ENCODE measurements around the gene C1QTNF6. TPM values are rescaled to one million over a fixed set of nuclear protein-coding genes. Genes with fewer than 3 reads are reported as not detected.

Gene C1QTNF6
- total and polyA plus RNA-seq, 2 of the 8 experiments (the other 6 are each of a cell fraction or from before 2014, with no cell fraction given), result 3.1 to 6.5 TPM

GRCh38 chr22:37148031-37148651 lies 39.9 kb downstream of the C1QTNF6 start:
- Histone ChIP-seq H3K4me2 (ENCODE audit: insufficient read depth in 1 of 2, low read depth in 2 of 2, low read length in 2 of 2) (no peak overlapping the region), H3K27me3 (replicated peaks in 1 of 4; ENCODE audit: control insufficient read depth in 3 of 4, extremely low read depth in 1 of 4, insufficient read depth in 3 of 4, low read length in 3 of 4) (no peaks in the 10 kb centered on the region), H2AK5ac (ENCODE audit: low read depth, low read length) (no peak overlapping the region), H2AFZ (ENCODE audit: low read length) (no peak overlapping the region), H3K27ac (ENCODE audit: low read depth, low read length) (no peak overlapping the region), H2BK120ac (replicated peaks; ENCODE audit: low read depth, low read length) (no peak overlapping the region), H3K79me2 (ENCODE audit: control insufficient read depth in 1 of 2, insufficient read depth in 2 of 2, low read length in 2 of 2) (no peaks in the 10 kb centered on the region), H3K4me3 (ENCODE audit: extremely low read depth in 1 of 4, insufficient read depth in 2 of 4, low read depth in 3 of 4, low read length in 4 of 4) (no peak overlapping the region), H2BK12ac (ENCODE audit: low read depth, low read length) (0 out of 2 replicates have a peak overlapping the region, but pooled peaks have one; percentile 10), H2BK5ac (ENCODE audit: low read depth, low read length) (no peak overlapping the region), H3K23me2 (ENCODE audit: low read depth, low read length) (no peaks in the 10 kb centered on the region), H3K9ac (replicated peaks in 1 of 4; ENCODE audit: extremely low read depth in 1 of 4, low read depth in 3 of 4, low read length in 3 of 4) (no peak overlapping the region), H4K5ac (ENCODE audit: insufficient read length, low read depth, low read length) (no peak overlapping the region), H2BK20ac (ENCODE audit: low read length) (no peak overlapping the region), H3K36me3 (ENCODE audit: control insufficient read depth in 2 of 4, insufficient read depth in 4 of 4, low read length in 3 of 4) (no peaks in the 10 kb centered on the region), H3K14ac (ENCODE audit: insufficient read length) (no peak overlapping the region), H4K20me1 (replicated peaks in 1 of 2; ENCODE audit: control insufficient read depth in 1 of 2, insufficient read depth in 2 of 2, low read length in 2 of 2) (no peaks in the 10 kb centered on the region), H3K79me1 (ENCODE audit: low read depth, low read length) (no peaks in the 10 kb centered on the region), H3K9me3 (ENCODE audit: insufficient read depth in 2 of 2, low read depth in 1 of 2, low read length in 1 of 2) (no peaks in the 10 kb centered on the region), H4K91ac (replicated peaks; ENCODE audit: insufficient read length, low read length) (no peak overlapping the region), H3K4ac (replicated peaks; ENCODE audit: insufficient read length, low read depth, low read length) (no peak overlapping the region), H3K18ac (ENCODE audit: extremely low read depth, low read length) (no peak overlapping the region), H4K8ac (ENCODE audit: extremely low read depth, insufficient read depth, low read length) (no peak overlapping the region; the same call in 1 of the 2 replicates), H3K4me1 (replicated peaks in 1 of 4; ENCODE audit: control insufficient read depth in 3 of 4, insufficient read depth in 4 of 4, low read length in 3 of 4) (peaks cover 0 to 11% (median 2%) of the 10 kb centered on the region in 4 experiments; a peak in 5 of 7 replicates), H2BK15ac (ENCODE audit: low read length) (no peak overlapping the region), H3K23ac (ENCODE audit: insufficient read length) (no peak overlapping the region), H3K56ac (replicated peaks; ENCODE audit: insufficient read length, low read depth, low read length) (no peak overlapping the region)
- ChIA-PET POLR2A (ENCODE audit: partially characterized antibody) (interaction anchor here (0.8 to 0.9 kb wide), 2 partner anchors 58 to 96 kb away, joined by 3 read pairs; partner anchors contain the start of gene KCTD17), CTCF (ENCODE audit: partially characterized antibody) (interaction anchor here (0.7 to 2.8 kb wide), 17 partner anchors 8 to 280 kb away, joined by 3 to 15 read pairs (median 3); no protein-coding TSS in a partner anchor)
- DNase-seq (ENCODE audit: low read depth in 1 of 2, low spot score in 2 of 2) (no peak), FAIRE-seq (no peak)
- 71% methylated on average over 16 of the region's 17 CpGs; no CpG with 5 or more reads in 1 of the 2 experiments for WGBS, 2 experiments (ENCODE audit: extremely low coverage in 1 of 2, insufficient coverage in 1 of 2, insufficient read length in 1 of 2, insufficient replicate concordance in 2 of 2, low coverage in 1 of 2, low lambda C conversion rate in 2 of 2, missing lambda C conversion rate in 1 of 2)
- TF ChIP-seq E2F6 (IDR thresholded peaks at IDR 0.05) (no peak), RAD21 (IDR thresholded peaks at IDR 0.05 in 1 of 2, conservative IDR thresholded peaks at IDR 0.05 in 1 of 2; ENCODE audit: low read depth in 2 of 2, low read length in 2 of 2) (peak in 1 of 2 experiments; percentile 30; a peak in 2 of 4 replicates), MAX (IDR thresholded peaks at IDR 0.05) (no peak), ATF3 (IDR thresholded peaks at IDR 0.05; ENCODE audit: insufficient read depth, low read depth, low read length) (no peak), EP300 (IDR thresholded peaks at IDR 0.05; ENCODE audit: borderline replicate concordance in 1 of 2, low read depth in 2 of 2, low read length in 2 of 2) (no peak), SIRT6 (IDR thresholded peaks at IDR 0.05; ENCODE audit: low read length) (no peak), CBX5 (IDR thresholded peaks at IDR 0.05; ENCODE audit: low read depth, low read length) (no peak)

Measured in H1 (cell line).